Heart left ventricle (tissue), 13 donors: Measurements from ENCODE around the gene MTUS2.

ENCODE experiments used
- POLR2A ChIP-seq, 2 donors: fragments of 450-650 bp; IDR thresholded peaks; one replicate each; pipeline ENCODE4 v1.6.1; 2017; ENCODE audit warnings: antibody characterized with exemption in 2 of 2, mild to moderate bottlenecking in 2 of 2, moderate library complexity in 2 of 2
- TF ChIP-seq, protein P1 (sequence below), 12 donors: fragments of 200-600 bp; sonication (generic) in 4 of 12; IDR thresholded peaks; one replicate each; pipeline versions ENCODE4 v1.5.0 to v1.8.0; 2018 to 2022; ENCODE audit warnings: antibody characterized with exemption in 12 of 12, mild to moderate bottlenecking in 5 of 12
- donor health status: ischemic (EF 13 %, LVEDD 7.1; RV severe dilation, severe dysfunction).
- donor health status: DM: no; HTN: yes; CAD: no.
- donor health status: DM: no; HTN: no; CAD: no.
- donor health status: ischemic (EF 25% LVEDD 6.9; RV normal size, moderate dysfunction).
- donor health status: ischemic (EF 25% LVEDD 5.7; RV mildly dilated, moderate dysfunction).
- donor health status: ischemic (EF 35%, LVEDD 5.7; RV mildly dilated, moderate dysfunction).
- donor health status: nonischemic (EF 11% LVEDD 7.7; RV severe dilation, severe dysfunction).
- donor health status: DM: yes; HTN: yes; CAD: no.
- donor health status: PGD.
- donor health status: ischemic (EF 29% LVEDD 5.4; RV normal size, mild dysfunction).
- donor health status: nonischemic (EF 23%, LVEDD 6.1; RV moderate dilation, normal function).

DNA sequence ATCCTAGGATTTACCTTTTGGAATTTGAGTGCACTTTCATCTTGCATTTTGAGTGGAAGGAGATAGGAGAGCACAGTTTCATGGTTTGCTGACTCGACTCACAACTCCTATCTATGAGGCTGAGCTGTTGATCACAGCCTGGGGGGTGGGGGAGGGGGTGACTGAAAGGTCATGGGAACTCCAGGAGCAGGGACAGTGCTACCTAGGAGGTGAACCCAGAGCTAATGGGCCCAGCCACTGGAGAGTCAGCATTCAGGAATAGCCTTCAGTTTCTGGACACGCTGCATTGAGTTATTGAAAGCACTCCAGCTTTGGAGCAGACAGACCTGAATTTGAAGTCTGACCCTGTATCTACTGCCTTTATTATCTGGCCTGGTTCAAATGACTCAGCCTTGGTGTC, 435.4 kb downstream of the MTUS2 start:
- TF ChIP-seq, protein P1, sequence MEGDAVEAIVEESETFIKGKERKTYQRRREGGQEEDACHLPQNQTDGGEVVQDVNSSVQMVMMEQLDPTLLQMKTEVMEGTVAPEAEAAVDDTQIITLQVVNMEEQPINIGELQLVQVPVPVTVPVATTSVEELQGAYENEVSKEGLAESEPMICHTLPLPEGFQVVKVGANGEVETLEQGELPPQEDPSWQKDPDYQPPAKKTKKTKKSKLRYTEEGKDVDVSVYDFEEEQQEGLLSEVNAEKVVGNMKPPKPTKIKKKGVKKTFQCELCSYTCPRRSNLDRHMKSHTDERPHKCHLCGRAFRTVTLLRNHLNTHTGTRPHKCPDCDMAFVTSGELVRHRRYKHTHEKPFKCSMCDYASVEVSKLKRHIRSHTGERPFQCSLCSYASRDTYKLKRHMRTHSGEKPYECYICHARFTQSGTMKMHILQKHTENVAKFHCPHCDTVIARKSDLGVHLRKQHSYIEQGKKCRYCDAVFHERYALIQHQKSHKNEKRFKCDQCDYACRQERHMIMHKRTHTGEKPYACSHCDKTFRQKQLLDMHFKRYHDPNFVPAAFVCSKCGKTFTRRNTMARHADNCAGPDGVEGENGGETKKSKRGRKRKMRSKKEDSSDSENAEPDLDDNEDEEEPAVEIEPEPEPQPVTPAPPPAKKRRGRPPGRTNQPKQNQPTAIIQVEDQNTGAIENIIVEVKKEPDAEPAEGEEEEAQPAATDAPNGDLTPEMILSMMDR (IDR thresholded peaks at IDR 0.05) = no peak
- TF ChIP-seq POLR2A (IDR thresholded peaks at IDR 0.05) = no peak
